Activated CD8-positive, alpha-beta memory T cell treated with anti-CD3 and anti-CD28 coated beads for 4 hours (primary cell): ENCODE data around the gene CHST3.
A peak's percentile ranks its signal among the peaks of the same experiment; 100 is the strongest.
"Not testable (repeated sequence)": the region's sequence is repeated elsewhere in the genome, so short reads cannot be mapped to it uniquely, and the experiment has no call there.

Experiments
- DNase-seq, 2 donors: peaks; one replicate each; pipeline ENCODE4 v3.0.0-alpha.2; 2020; ENCODE audit warnings: low read depth in 2 of 2

CHST3 gene

DNA sequence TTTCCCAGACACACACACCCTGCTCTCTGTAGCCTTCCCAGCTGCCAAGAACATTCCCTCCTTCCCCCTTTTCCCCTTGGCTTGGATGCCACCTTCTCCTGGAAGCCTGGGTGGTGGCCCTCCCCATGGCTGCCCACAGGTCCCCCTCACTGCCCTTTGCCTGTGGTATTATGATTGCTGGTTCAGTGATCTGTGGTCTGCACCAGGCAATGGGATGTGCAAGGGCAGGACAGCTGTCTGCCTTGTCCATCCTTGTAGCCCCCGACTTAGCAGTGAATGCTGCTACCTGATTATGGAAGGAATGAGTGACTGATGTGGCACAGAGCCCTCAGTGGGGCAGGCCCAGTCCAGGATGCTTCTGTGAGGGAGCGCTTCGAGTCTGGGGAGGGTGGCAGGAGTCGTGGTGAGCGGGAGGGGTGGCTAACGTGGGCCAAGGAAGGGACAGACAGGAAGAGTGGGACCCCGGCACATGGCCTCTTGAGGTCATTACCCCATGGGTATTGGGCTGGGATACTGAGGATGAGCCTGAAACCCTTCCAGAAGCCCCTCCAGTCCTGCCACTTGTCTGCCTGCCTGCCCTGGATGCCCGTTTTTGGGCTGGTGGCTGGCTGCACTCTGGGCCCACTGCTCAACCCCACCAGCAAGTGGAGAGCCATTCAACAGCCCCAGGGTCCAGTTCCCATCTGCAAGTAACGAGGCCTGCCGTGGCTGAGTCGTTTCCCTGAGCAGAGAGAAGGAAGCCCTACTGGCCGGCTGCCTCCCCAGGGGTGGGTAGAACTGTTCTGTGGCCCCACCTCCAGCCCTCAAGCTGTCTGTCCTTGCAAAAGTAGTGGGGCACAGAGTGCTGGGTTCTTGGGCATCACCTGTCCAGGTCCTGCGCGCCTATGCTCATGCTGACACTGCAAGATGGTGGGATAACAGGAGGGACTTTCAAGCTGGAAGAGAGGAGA is 8.8 kb downstream of the CHST3 start:
- no peak for DNase-seq

DNA sequence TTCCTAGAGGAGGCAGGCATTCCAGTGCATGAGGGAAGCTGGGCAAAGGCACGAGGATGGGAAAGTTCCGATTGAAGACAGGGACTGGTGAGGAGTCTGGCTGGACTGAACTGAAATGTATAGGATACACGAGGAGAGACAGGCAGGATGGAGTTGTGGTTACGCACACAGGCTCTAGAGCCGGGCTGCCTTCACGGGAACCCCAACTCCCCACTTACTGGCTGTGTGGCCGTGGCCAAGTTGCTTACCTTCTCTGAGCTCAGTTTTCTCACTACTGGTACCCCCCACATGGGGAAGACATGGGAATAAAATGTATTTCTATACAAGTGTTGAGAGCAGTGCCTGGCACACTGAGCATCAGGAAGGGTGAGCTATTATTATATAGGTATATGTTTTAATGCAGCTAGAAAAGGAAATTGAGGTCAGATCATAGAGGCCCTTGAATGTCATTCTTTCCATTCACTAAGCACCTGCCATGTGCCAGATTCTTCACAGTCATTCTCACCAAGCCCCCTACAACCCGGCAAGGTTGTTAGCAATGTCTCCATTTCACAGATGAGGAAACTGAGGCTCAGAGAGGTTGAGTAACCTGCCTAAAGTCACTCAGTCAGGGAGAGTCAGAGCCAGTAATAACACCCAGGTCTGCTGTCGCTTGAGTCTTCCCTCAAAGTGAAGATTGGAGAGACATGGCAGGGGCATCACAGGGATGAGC is 9.7 kb downstream of the CHST3 start:
- no peak for DNase-seq

DNA sequence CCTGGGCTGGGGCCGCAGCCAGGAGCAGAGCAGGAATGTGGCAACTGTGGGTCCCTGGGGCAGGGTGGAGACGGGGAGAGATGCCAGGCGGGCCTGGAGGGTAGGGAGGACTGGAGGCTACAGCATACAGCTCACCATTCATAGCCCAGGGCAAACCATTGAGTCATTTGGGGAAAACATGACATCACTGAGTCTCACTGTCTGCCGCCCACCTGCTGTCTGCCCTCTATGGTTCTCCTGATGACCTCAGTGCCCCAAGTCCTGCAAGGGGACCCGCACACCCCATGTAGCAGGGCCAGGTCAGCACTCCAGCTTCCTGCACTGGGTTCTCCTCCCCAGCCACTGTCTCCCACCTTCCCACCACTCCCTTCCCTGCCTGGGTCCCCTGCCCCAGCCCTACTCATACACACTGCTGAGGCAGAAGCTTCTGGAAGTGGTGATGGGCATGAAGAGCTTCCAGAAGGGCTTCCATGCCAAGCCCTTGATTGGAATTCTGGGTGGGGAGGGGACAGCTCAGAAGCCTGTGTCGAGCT is 10.4 kb downstream of the CHST3 start:
- peak in 1 of 2 donors; percentile 5 for DNase-seq

DNA sequence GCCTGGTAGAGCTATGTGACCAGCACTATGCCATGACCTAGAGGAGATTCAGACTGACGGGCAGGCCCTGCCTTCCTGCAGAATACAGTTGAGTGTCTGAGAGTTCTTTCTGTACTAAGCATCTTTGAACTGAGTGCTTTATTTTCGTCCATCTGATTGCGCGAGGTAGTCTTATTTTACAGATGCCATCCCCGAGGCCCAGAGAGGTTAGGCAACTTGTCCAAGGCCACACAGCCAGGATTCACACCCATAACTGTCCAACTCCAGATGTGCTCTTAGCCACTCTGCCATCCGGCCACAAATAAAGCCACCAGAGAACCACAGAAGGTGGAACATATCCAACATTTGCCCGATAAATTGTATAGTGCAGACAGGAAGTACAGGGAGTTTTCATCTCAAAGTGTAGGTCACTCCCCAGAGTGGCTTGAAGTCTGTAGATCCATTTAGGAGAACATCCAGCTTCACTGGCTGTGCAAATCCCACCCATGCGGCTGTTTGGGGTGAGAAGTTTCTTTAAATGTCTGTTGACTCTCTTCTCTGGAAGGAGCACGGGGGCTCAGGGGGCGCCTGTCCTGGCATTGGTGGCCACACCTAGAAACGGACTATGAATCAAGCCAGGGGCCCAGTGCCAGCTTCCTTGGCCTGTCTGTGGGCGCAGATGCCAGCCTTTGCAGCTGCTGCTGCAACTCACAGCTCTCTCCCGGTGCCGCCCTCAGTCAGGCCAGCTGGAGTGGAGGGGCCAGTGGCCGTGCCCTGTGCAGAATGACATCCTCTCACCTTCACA is 11.1 kb downstream of the CHST3 start:
- DNase-seq: no peak

DNA sequence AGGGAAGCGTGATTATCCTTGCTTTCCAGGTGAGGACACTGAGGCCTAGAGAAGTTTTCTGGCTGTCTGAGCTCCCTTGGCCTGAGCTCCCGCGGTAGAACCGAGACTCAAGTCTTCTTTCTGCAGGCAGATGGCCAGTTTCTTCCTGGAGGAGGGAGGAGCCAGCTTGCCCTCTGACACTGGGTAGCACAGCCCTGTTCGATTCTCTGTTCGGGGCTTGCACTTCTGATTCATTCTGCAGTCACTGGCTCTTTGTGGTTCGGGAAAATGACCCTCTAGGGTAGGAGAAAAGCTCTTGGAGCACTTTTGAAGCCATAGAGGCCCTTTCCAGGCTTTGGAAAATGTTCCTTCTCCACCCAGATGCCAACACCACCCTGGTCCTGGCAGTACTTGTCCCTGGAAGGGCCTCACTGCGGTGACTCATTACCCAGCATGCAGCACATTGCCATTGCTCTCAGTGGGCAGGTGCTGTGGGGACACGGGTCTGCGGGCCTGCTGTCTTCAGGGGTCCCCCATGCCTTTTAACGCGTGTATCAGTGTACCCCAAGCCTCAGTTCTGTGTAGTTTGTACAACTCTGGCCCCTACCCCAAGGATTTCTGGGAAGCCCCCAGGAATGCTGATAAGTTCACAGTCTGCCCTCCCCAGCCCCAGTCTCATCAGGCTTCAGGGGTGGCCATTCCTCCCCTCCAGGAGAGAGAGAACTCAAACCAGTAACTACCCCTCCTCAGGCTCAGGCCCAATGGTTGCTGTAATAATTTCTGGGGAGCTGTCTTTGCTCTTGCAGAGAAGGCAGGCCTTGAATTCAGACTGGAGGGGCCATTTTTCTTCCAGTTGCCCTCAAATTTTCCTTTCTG is 11.9 kb downstream of the CHST3 start:
- no peak for DNase-seq

DNA sequence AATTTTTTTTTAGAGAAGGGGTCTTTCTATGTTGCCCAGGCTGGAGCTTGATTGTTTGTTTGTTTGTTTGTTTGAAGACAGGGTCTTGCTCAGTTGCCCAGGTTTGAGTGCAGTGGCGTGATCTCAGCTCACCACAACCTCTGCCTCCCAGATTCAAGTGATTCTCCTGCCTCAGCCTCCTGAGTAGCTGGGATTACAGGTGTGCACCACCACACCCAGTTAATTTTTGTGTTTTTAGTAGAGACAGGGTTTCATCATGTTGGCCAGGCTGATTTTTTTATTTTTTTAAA is 13.4 kb downstream of the CHST3 start:
- not testable (repeated sequence) for DNase-seq

DNA sequence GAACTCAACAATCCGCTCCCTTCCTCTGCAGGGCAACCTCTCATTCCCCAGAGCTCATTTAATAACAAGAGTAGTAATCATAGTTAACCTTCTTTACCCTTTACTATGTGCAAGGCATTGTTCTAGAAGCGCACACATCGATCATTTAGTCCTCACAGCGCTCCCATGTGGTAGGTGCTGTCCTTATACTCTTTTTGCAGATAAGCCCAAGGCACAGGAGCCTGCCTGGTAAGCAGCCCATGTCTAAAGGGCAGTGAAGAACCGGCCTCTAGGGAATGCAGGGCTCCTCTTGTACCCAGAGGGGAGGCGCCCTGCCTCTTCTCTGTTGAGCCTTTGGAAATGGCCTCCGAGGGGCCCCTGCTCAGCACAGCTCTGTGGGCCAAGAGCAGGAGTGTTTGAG is 14.3 kb downstream of the CHST3 start:
- no peak for DNase-seq

DNA sequence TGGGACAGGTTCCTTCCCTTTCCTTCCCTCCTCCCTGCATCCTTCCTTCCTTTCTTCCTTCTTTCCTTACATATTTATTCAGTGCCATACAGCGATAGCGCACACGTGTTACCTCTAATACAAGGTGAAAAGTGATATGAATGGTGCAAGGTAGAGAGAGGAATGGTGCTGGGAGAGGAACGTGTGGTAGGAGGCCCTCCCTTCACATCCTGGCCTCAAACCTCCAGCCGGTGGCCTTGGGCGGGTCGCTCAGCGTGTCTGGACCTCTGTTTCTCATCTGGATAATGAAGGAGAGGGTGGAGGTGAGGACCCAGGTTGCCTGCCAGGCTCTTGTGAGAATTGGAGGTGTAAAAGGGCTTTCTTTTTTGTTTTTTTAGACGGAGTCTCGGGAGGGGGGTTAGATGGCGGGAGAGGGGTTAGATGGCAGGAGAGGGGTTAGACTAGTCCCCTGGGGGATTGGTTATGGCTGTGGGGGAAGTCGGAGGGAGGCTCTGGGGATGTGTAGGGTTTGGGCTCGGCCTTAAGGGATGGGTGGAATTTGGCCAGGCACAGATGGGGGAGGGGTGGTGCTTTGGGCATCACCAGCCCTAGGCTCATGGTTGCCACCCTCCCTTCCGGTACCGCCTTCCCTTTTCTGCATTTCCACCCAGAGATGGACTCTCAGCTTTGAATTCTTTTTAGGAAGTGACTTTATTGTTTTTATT is 14.9 kb downstream of the CHST3 start:
- DNase-seq: no peak

DNA sequence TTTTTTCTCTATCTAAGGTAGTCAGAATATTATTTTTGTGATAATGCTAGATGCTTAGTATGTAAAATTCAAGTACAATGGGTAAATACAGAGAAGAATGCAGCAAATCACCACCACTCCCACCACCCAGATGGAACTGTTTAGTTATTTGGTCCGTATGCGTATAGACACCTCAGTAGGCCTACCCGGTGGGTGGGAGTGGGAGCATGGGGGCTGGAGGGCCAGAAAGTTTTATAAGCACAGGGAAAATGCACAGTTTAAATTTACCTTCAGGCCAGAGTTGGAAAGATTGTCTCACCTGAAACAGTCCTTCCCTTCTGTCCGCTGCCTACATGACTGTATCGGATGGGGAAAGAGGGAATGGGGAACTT is 15.5 kb downstream of the CHST3 start:
- DNase-seq: no peak

DNA sequence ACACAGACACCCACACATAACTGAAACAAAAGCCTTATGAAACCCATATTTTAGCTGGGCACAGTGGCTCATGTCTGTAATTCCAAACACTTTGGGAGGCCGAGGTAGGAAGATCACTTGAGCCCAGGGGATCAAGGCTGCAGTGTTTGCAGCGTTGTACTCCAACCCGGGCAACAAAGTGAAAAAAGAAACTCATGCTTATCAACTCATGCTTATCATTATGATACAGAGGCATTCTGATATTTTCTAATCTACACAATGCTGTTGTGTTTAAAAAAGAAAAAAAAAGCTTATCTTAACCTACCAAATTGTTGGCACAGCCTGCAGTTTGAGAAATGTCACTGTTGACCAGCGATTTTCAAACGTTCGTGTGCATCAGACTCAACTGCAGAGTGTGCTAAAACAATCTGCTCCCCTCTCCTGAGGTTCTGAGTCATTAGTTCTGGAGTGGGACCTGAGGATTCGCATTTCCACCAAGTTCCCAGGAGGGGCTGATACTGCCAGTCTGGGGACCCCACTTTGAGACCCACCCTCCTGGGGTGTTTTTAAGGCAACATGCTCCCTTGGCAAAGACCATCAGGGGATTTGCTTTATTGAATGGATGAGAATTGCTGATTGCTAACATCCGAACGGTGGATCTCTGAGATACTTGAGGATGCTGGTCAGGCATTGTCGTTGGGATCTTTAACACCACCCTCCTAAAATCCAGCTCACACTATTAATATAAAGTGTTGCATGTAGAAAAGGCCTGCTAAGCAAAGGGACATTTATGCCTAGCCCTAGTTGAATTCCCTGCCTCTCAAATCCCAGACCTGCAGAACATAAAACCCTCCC is 16.2 kb downstream of the CHST3 start:
- DNase-seq: no peak

DNA sequence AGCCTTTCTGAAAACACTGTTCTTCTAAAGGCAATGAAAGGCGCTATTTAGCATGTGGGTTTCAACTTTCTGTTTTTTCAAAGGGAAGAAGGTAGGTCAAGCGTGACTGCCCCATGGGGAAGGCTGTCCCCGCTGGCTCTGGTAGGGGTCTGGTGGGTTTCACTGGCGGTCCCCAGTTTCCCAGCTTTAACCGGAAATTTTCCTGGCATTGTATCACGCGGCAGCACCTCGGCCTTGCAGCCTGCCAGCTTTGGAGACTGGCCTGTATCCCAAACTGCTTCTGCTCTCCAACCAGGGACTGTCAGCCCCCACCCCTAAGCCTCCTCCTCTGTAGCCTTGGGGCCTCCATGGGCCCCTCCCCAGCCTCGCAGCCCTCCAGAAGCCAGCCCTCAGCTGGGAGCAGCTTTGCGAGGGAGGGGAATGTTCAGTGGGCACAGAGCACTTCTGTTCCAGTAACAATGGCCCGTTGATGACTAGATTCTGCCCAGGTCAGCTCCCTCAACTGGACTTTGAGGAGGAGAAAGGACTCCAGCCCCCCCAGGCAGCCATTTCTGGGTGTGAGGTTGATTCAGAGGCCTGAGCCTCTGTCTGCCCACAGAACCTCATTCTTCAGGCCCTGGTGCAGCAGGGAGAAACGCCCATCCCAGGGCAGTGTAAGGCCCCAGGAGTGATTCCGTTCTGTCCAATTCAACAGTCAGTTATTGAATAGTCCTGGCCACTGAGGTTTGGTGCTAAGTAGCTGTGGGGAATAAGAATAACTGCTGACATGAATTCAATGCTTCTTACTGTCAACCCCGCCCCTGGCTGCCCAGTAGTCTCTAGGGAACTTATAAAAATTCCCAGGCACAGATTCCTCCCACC is 17.1 kb downstream of the CHST3 start:
- no peak for DNase-seq

DNA sequence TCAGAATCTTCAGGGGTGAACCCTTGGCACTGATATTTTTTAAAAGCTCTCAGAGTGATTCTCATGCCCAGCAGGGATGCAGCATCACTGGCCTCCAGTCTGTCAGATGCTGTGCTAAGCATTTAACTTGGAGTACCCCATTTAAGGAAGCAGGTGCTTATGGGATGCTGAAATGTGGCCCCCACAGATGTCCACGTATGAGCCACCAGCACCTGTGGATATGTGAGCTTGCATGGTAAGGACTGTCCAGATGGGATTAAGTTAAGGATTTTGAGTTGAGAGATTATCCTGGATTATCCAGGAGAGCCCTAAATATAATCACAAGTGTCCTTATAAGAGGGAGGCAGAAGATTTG is 17.7 kb downstream of the CHST3 start:
- DNase-seq: no peak

DNA sequence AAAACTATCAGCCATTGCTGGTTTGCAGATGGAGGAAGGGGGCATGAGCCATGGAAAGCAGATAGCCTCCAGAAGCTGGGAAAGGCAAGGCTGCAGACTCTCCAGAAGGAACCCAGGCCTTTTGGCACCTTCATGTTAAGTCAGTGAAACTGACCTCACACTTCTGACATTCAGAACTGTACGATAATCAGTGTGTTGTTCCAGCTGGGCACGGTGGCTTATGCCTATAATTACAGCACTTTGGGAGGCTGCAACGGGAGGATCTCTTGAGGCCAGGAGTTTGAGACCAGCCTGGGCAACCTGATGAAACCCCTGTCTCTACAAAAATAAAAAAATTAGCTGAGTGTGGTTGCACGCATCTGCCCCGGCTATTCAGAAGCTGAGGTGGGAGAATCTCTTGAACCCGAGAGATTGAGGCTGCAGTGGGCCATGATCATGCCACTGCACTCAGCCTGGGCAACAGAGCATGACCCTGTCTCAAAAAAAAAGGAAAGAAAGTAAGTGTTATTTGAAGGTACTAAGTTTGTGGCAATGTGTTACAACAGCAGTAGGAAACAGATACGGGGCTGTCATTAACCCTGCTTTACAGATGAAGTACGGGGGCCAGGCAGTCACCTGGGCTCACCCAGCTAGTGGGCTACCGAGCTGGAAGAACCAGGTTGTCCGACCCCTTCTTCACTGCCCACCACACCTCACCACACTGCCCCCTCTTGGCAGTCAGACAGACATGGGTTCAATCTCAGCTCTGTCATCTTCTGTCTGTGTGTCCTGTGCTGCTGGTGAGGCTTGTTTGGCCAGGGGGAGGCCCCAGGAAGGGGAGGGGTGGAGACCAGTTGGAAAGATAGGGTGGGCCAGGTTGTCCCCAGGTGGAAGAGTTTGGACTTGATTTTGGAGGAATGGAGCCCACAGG is 18.3 kb downstream of the CHST3 start:
- DNase-seq: no peak

DNA sequence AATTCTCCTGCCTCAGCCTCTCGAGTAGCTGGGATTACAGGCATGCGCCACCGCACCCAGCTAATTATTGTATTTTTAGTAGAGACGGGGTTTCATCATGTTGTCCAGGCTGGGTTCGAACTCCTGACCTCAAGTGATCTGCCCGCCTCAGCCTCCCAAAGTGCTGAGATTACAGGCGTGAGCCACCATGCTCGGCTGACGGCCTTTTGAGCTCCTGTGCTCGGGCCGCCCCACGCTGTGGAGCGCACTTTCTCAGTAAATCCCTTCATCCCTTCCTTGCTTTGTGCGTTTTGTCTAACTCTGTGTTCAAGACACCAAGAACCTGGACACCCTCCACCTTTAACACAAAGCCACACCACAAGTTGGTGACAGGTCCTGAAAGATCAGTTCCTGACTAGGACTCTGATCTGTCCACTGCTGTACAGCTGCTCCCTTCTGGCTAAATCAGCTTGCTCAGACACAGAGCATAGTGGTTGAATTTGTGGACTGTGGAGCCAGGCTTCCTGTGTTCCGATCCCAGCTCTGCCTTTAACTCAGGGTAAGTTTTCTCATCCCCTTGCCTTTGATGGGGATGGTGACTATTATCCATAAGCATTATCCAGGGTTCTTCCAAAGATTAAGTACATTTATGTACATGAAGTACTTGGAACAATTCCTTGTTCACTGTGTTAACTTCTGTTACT is 20.1 kb downstream of the CHST3 start:
- DNase-seq: no peak

DNA sequence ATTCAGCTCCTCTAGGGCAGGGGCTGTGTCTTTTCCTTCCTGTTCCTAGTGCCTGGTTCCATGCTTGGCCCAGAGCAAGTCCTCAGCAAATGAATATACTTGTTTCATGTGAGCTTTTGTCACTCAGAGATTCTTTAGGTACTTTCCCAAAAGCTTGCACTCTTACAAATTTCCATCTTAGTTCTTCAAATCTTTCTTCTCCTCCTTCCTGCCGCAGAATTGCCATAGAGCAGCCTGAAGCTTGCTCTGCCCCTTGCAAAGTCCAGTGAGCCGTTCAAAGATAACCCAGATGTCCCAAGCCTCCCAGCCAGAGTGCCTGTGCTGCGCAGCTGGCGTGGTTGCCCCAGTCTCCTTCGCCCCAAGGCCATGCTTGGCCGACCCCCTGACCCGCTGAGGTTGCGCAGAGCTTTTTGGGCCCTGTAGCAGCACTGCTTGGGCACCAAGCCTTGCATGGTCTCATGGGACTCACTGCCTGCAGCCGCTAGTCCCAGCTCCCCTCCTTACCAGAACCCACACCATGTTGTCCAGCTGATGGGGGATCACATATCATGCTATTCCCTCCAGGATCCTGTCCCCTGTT is 20.7 kb downstream of the CHST3 start:
- DNase-seq: no peak

DNA sequence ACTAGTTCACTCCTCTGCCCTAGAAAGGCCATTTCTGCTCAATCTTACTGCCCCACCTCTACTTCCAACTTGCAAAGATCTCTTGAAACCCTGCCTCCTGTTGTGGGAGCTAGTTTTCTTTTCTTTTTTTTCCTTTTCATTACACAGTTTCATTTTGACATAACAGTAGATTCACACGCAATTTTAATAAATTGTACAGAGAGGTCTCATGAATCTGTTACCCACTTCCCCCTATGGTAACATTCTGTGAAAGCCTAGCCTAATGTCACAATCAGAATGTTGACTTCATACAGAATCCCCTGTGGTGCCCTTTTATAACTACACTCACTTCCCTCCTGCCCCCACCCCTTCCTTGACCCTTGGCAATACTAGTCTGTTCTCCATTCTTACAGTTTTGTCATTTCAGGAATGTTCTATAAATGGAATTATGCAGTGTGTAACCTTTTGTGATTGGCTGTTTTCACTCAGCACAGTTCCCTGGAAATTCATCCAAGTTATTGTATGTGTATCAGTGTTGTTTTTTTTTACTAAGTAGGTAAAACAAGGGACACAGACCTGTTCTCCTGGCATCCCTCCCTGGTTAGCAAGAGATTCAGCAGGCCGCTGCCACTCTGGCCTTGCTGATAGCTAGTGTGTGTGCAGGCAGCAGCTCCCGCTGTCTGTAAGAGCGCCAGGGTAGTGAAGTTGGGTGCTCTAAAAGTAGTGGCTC is 21.5 kb downstream of the CHST3 start:
- no peak for DNase-seq
